GM12875 (cell line): ENCODE data around the gene MTMR1.

Source experiments
- H3K4me3 ChIP-seq: one replicate; pipeline ENCODE4 v1.5.1; 2011; ENCODE audit warnings: low read depth, low read length, control low read depth
- TF ChIP-seq, protein P1 (sequence below): IDR thresholded peaks from 2 replicates; pipeline ENCODE4 v1.5.1; 2011; ENCODE audit warnings: low read depth, mild to moderate bottlenecking, control low read depth, inconsistent platforms, low read length, moderate library complexity, borderline replicate concordance; ENCODE audit not compliant: insufficient read depth

The MTMR1 gene

DNA sequence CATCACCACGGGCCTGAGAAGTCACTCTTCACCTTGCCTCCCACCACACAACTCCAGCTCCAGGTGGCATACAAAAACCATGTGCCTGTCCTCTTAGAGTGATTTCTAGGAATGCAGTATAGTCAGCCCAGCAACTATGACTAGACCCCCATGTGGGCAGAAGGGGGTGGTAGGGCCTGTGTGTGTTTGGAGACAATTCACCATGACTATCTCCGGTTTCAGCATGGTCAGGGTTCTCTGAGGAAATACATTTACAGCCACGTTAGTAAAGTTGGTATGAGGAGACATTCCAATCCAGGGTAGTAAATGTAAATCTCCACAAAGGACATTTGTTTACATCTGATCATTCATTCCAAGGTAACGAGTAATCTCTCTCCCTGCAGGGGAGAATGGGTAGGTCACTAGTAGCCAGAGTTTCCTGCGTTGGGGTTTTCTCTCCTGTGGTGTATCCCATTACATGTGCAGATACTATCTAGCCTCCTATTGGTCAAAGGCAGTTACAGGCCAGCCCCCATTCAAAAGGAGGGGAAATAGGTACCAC is 4.2 kb upstream of the MTMR1 start:
- TF ChIP-seq, protein P1, sequence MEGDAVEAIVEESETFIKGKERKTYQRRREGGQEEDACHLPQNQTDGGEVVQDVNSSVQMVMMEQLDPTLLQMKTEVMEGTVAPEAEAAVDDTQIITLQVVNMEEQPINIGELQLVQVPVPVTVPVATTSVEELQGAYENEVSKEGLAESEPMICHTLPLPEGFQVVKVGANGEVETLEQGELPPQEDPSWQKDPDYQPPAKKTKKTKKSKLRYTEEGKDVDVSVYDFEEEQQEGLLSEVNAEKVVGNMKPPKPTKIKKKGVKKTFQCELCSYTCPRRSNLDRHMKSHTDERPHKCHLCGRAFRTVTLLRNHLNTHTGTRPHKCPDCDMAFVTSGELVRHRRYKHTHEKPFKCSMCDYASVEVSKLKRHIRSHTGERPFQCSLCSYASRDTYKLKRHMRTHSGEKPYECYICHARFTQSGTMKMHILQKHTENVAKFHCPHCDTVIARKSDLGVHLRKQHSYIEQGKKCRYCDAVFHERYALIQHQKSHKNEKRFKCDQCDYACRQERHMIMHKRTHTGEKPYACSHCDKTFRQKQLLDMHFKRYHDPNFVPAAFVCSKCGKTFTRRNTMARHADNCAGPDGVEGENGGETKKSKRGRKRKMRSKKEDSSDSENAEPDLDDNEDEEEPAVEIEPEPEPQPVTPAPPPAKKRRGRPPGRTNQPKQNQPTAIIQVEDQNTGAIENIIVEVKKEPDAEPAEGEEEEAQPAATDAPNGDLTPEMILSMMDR: no peak
- no peak overlapping the region for H3K4me3 ChIP-seq

DNA sequence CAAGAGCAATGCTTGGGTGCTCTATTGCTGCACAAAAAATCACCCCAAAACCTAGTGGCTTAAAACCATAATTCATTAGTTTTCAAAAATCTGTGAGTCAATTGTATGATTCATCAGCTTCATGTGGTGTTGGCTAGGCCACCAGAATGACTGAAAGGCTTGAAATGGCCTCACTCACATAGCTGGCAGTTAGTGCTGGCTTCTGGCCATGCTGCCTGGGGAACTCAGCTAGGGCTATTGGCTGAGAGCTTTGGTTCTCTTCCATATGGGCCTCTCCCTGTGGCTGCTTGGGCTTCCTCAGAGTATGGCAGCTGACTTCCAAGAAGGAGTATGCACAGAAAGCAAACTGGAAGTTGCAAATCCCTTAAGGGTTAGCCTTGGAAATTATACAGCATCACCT is 3.1 kb upstream of the MTMR1 start:
- TF ChIP-seq, protein P1: no peak

DNA sequence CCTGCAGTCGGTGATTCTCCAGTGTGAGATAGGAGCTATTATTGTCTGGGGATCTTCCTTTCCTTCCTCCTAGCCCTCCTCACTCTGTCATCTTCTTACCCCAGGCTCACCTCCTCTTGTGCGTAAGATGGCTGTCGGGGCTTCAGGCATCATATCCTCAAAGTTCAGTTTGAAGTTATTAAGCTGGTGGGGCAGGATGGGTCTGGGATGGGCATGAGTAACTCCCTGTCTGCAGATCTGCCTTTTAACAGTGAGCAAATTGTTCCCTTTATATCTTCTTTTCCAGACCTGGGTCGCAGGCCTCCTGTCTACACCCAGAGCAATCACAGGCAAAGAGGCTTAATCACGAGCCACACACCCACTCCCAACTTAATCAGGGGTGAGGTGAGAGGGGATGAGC is 900 bp upstream of the MTMR1 start:
- TF ChIP-seq, protein P1: no peak
- peak overlapping the region; percentile 57 for H3K4me3 ChIP-seq

More for the DNA sequence above, 3.1 kb upstream of the MTMR1 start:
- no peak overlapping the region for H3K4me3 ChIP-seq

DNA sequence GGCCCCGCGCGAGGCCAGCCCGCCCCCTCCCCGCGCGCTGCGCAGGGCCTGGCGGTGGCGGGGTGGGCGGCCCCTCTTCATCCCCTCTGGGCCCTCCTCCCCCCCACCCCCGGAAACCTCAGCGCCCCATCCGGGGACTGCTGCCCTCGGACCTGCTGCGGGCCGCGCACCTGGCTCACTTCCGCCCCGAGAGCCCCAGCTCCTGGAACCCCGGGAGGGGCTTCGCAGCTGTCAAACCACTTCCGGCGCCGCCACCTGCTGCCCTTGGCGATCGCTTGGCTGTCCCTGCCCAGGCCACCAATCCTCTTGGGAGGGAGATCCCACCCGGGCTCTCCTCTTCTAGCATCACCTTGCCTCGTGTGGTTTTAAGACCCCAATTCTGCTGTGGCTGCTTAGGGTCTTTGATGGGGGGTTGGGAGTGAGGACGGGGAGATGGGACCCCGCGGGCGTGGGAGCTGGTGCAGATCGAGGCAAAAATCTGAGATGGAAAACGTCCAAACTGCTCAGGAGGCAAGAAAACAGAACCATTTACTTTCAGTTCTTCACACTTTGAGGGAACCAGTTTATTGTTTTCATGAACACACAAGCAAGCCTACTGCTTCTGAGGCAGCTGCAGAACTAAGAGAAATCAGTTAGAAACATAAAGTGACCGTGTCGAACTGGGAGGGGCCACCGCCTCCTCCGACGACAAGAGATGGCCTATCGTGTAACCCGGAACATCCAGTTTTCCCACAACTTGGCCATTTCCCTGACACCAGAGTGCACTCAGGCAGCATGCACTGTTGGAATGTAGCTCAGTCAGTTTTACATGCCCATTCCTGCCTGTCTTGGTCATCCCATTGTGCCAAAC is 754 bp downstream of the MTMR1 start:
- TF ChIP-seq, protein P1: no peak
- peak overlapping the region; percentile 57 for H3K4me3 ChIP-seq

DNA sequence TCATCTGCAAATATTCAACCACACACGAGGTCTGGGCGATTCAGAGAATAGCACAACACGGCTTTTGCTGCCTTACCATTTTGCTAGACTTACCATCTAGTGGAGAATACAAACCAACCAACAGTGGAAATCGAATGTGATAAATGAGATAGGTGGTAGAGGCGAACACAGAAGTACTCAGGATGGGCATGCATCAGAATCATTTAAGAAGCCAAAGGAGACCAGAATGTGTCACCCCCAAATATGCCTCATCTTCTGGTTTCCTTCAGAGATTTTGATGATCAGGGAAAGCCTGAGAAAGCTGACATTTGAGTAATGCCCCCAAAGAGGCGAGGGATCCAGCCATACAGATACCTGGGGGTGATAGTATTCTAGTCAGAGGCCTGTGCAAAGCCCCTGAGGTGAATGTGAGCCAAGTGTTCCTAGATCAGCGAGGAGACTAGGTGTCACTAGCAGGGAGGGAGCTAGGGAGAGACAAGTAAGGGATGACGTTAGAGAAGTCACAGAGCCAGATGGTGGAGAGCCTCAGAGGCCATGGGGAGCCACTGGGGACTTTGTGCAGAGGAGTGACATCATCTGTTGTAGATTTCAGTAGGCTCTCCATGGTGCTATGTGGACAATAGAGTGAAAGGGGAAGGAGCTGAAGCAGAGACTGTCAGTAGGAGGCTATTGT is 1.7 kb downstream of the MTMR1 start:
- TF ChIP-seq, protein P1: no peak
- H3K4me3 ChIP-seq: peak overlapping the region; percentile 26

DNA sequence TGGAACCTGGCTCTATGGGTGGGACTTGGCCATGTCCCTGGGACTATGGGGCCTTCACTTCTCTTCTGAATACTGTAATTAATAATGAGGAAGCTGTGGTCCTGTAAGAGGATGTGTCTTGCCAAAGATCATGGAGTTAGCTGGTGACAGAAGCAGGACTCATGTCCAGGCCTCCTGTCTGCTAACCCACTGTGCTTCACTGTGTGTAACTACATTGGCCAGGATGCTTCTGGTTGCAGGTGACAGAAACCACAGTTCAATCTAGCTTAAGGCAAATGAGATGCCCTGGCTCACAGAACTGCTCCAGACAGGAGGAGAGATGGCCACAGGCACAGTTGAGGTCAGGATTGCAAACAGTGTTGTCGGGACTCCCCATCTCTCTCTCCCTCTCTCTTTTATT is 3.1 kb downstream of the MTMR1 start:
- TF ChIP-seq, protein P1: no peak

More for the DNA sequence above, 3.1 kb downstream of the MTMR1 start:
- H3K4me3 ChIP-seq: no peak overlapping the region
